B cell (primary cell): ENCODE data around the gene ZNF615.

Source experiments
- EZH2 ChIP-seq: IDR thresholded peaks from 2 replicates; pipeline ENCODE4 v1.6.1; 2012; ENCODE audit warnings: borderline replicate concordance, low read depth, mild to moderate bottlenecking, moderate library complexity, low read length; ENCODE audit not compliant: insufficient read depth, poor library complexity, severe bottlenecking
- TF ChIP-seq, protein P1 (sequence below): fragments of 200-600 bp; IDR thresholded peaks from one replicate; pipeline ENCODE4 v1.8.0; 2022; ENCODE audit warnings: antibody characterized with exemption, mild to moderate bottlenecking

DNA sequence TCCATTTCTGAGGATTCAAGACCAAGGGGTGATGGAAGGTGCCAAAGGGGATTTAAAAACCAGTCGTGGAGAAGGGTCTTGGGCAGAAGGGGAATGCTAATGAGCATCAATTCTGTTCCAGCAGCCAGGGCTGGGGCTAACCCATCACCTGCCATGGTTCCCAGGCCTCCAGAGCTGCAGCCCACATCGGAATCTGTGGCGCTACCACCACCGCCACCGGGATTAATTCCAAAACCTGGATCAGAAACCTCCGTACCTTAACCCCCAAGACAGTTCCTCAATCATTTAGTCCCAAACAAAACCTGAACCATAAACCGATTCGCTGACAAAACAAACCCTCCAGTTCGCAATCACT lies 583 bp downstream of the ZNF615 start:
- TF ChIP-seq, protein P1, sequence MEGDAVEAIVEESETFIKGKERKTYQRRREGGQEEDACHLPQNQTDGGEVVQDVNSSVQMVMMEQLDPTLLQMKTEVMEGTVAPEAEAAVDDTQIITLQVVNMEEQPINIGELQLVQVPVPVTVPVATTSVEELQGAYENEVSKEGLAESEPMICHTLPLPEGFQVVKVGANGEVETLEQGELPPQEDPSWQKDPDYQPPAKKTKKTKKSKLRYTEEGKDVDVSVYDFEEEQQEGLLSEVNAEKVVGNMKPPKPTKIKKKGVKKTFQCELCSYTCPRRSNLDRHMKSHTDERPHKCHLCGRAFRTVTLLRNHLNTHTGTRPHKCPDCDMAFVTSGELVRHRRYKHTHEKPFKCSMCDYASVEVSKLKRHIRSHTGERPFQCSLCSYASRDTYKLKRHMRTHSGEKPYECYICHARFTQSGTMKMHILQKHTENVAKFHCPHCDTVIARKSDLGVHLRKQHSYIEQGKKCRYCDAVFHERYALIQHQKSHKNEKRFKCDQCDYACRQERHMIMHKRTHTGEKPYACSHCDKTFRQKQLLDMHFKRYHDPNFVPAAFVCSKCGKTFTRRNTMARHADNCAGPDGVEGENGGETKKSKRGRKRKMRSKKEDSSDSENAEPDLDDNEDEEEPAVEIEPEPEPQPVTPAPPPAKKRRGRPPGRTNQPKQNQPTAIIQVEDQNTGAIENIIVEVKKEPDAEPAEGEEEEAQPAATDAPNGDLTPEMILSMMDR = no peak
- no peak for TF ChIP-seq EZH2
